SK-N-SH (cell line): ENCODE measurements around the gene TLN1. TPM values are rescaled to one million over a fixed set of nuclear protein-coding genes. Genes with fewer than 3 reads are reported as not detected.

Experiments
- CTCF ChIA-PET: fragments of 300-600, 350-600 bp; formaldehyde crosslinking; extraction: SDS; loops from one replicate; lab custom pipeline; 2021; lab: Yijun Ruan, JAX
- POLR2A ChIA-PET: fragments of 350-600 bp; sonication (Branson Sonifier 250); formaldehyde crosslinking; extraction: SDS; loops from one replicate; lab custom pipeline; 2020; ENCODE audit warnings: antibody characterized with exemption, inconsistent platforms; lab: Yijun Ruan, JAX
- DNase-seq: peaks from one replicate; pipeline ENCODE4 v3.0.0; 2012
- H2AFZ ChIP-seq: fragments of 200-600 bp; sonication (generic); 2 replicates; pipeline ENCODE4 v1.8.1; 2016; ENCODE audit warnings: antibody characterized with exemption, mild to moderate bottlenecking, low read depth
- H3F3A ChIP-seq: fragments of 200-600 bp; sonication (generic); replicated peaks from 2 replicates; pipeline ENCODE3; 2016; ENCODE audit warnings: antibody characterized with exemption, mild to moderate bottlenecking; ENCODE audit not compliant: insufficient read depth
- H3K27ac ChIP-seq, 2 experiments: fragments of 200-500 bp in 1 of 2; fragments of 200-600 bp in 1 of 2; sonication (Bioruptor generic) in 1 of 2; sonication (generic), shearing (Covaris generic) in 1 of 2; 2 replicates each; pipeline versions ENCODE4 v1.5.1 to v1.6.1; 2014 to 2016; ENCODE audit warnings: low read depth in 2 of 2, inconsistent platforms in 1 of 2, low read length in 1 of 2, mild to moderate bottlenecking in 1 of 2, mixed read lengths in 1 of 2
- H3K27me3 ChIP-seq: fragments of 200-600 bp; sonication (generic), shearing (Covaris generic); 2 replicates; pipeline ENCODE4 v1.6.1; 2016; ENCODE audit warnings: mixed run types; ENCODE audit not compliant: insufficient read depth
- H3K36me3 ChIP-seq, 2 experiments: fragments of 200-500 bp in 1 of 2; fragments of 200-600 bp in 1 of 2; sonication (Bioruptor generic) in 1 of 2; sonication (generic) in 1 of 2; replicated peaks in 1 of 2; 2 replicates each; pipeline versions ENCODE3 to v1.5.1; 2014 to 2016; ENCODE audit warnings: low read length in 1 of 2, mild to moderate bottlenecking in 1 of 2; ENCODE audit not compliant: insufficient read depth in 2 of 2, control insufficient read depth in 1 of 2
- H3K4me1 ChIP-seq, 2 experiments: fragments of 200-500 bp in 1 of 2; fragments of 200-600 bp in 1 of 2; sonication (Bioruptor generic) in 1 of 2; sonication (generic), shearing (Covaris generic) in 1 of 2; 2 replicates each; pipeline versions ENCODE4 v1.5.1 to v1.6.1; 2014 to 2016; ENCODE audit warnings: low read depth in 1 of 2, low read length in 1 of 2, mixed run types in 1 of 2; ENCODE audit not compliant: insufficient read depth in 2 of 2, control insufficient read depth in 1 of 2
- H3K4me2 ChIP-seq: fragments of 200-600 bp; sonication (generic), shearing (Covaris generic); 2 replicates; pipeline ENCODE4 v1.6.1; 2017; ENCODE audit warnings: mixed run types
- H3K4me3 ChIP-seq, 2 experiments: fragments of 200-500 bp in 1 of 2; fragments of 200-600 bp in 1 of 2; sonication (Bioruptor generic) in 1 of 2; sonication (generic), shearing (Covaris generic) in 1 of 2; 2 replicates each; pipeline versions ENCODE4 v1.5.1 to v1.8.1; 2014 to 2016; ENCODE audit warnings: low read depth in 2 of 2, inconsistent platforms in 1 of 2, low read length in 1 of 2, mild to moderate bottlenecking in 1 of 2, mixed read lengths in 1 of 2, moderate library complexity in 1 of 2
- H3K79me2 ChIP-seq: fragments of 200-600 bp; sonication (generic); 2 replicates; pipeline ENCODE4 v1.8.1; 2017; ENCODE audit warnings: mild to moderate bottlenecking; ENCODE audit not compliant: insufficient read depth
- H3K9ac ChIP-seq: fragments of 200-600 bp; sonication (generic); 2 replicates; pipeline ENCODE4 v1.6.1; 2017; ENCODE audit warnings: mixed run types
- H3K9me2 ChIP-seq: fragments of 200-600 bp; sonication (generic); 2 replicates; pipeline ENCODE4 v1.6.1; 2017; ENCODE audit warnings: mixed run types
- H3K9me3 ChIP-seq: fragments of 200-600 bp; sonication (generic); 2 replicates; pipeline ENCODE4 v1.6.1; 2017; ENCODE audit warnings: mixed run types, mild to moderate bottlenecking, moderate library complexity
- H4K20me1 ChIP-seq: fragments of 200-600 bp; sonication (generic); 2 replicates; pipeline ENCODE4 v1.6.1; 2017; ENCODE audit warnings: mild to moderate bottlenecking, mixed run types; ENCODE audit not compliant: insufficient read depth
- CHD2 ChIP-seq: fragments of 150-350 bp; IDR thresholded peaks from 2 replicates; pipeline ENCODE4 v1.6.1; 2018; ENCODE audit warnings: low read length; ENCODE audit not compliant: partially characterized antibody
- EP300 ChIP-seq, 2 experiments: IDR thresholded peaks; 2 replicates each; pipeline versions ENCODE4 v1.4.0 to v1.6.1; 2012; ENCODE audit warnings: borderline replicate concordance in 1 of 2, low read depth in 1 of 2, low read length in 1 of 2
- FOXM1 ChIP-seq: IDR thresholded peaks from 2 replicates; pipeline ENCODE4 v1.4.0; 2012; ENCODE audit warnings: low read depth, mild to moderate bottlenecking
- MXI1 ChIP-seq: IDR thresholded peaks from 2 replicates; pipeline ENCODE4 v1.6.1; 2012; ENCODE audit warnings: mild to moderate bottlenecking, low read depth, low read length, improper control_type of control experiment
- POLR2AphosphoS5 ChIP-seq: IDR thresholded peaks from 2 replicates; pipeline ENCODE4 v1.6.1; 2012; ENCODE audit warnings: low read depth, low read length
- RFX5 ChIP-seq: IDR thresholded peaks from 2 replicates; pipeline ENCODE4 v1.6.1; 2012; ENCODE audit warnings: mild to moderate bottlenecking, improper control_type of control experiment, low read length
- TCF12 ChIP-seq: IDR thresholded peaks from 2 replicates; pipeline ENCODE4 v1.4.0; 2012
- WGBS: methylation state at CpG from one replicate; pipeline ENCODE4 v1.1.6; 2017; ENCODE audit warnings: low lambda C conversion rate; 5-methylcytosine and 5-hydroxymethylcytosine counted together
- polyA plus RNA-seq, 3 experiments: library from polyadenylated mRNA; depleted of rRNA; stranded (reverse); fragments of >200 nt; gene quantifications; 2 replicates each; pipeline ENCODE4 v1.2.3, GENCODE V29; 2012
- TF ChIP-seq, protein P1 (sequence below): fragments of 150-350 bp; IDR thresholded peaks from 2 replicates; pipeline ENCODE4 v1.6.1; 2016; ENCODE audit warnings: mild to moderate bottlenecking, low read depth, low read length
- TF ChIP-seq, protein P2 (sequence below): IDR thresholded peaks from 2 replicates; pipeline ENCODE4 v1.6.1; 2012; ENCODE audit warnings: mild to moderate bottlenecking, low read depth, low read length, moderate library complexity
- TF ChIP-seq, protein P3 (sequence below): fragments of 150-350 bp; IDR thresholded peaks from 2 replicates; pipeline ENCODE4 v1.6.1; 2017; ENCODE audit warnings: antibody characterized with exemption, low read length, low read depth, borderline replicate concordance
- TF ChIP-seq, protein P4 (sequence below): IDR thresholded peaks from 2 replicates; pipeline ENCODE4 v1.4.0; 2012; ENCODE audit warnings: low read depth, borderline replicate concordance
- TF ChIP-seq, protein P5 (sequence below): IDR thresholded peaks from 2 replicates; pipeline ENCODE4; 2012

The TLN1 gene
- polyA plus RNA-seq, 1 of the 3 experiments (the other 2 are of a cell fraction): 115 TPM

DNA sequence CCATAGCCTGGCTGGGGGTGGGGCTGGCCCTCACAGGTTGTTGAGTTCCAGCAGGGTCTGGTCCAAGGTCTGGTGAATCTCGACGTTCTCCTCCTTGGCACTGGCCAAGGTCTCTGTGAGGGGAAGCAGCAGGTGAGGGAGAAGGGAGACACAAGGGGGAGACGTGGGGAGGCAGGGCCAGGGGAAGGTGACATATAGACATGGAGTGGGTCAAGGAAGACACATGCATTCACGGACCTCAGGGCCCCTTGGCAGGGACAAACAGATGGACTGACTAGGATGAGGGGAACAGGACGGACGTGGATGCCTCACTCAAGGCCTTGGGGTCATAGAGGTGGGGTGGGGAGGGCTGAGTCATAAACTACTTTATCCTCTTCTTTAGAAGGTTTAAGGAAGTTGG lies 49.9 kb downstream of the TLN1 start:
- H3K36me3 ChIP-seq: peaks cover 27 to 34% of the 10 kb centered on the region in 2 experiments
- TF ChIP-seq POLR2AphosphoS5: no peak
- no peak for TF ChIP-seq CHD2
- TF ChIP-seq, protein P1, sequence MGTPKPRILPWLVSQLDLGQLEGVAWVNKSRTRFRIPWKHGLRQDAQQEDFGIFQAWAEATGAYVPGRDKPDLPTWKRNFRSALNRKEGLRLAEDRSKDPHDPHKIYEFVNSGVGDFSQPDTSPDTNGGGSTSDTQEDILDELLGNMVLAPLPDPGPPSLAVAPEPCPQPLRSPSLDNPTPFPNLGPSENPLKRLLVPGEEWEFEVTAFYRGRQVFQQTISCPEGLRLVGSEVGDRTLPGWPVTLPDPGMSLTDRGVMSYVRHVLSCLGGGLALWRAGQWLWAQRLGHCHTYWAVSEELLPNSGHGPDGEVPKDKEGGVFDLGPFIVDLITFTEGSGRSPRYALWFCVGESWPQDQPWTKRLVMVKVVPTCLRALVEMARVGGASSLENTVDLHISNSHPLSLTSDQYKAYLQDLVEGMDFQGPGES: no peak
- TF ChIP-seq, protein P2, sequence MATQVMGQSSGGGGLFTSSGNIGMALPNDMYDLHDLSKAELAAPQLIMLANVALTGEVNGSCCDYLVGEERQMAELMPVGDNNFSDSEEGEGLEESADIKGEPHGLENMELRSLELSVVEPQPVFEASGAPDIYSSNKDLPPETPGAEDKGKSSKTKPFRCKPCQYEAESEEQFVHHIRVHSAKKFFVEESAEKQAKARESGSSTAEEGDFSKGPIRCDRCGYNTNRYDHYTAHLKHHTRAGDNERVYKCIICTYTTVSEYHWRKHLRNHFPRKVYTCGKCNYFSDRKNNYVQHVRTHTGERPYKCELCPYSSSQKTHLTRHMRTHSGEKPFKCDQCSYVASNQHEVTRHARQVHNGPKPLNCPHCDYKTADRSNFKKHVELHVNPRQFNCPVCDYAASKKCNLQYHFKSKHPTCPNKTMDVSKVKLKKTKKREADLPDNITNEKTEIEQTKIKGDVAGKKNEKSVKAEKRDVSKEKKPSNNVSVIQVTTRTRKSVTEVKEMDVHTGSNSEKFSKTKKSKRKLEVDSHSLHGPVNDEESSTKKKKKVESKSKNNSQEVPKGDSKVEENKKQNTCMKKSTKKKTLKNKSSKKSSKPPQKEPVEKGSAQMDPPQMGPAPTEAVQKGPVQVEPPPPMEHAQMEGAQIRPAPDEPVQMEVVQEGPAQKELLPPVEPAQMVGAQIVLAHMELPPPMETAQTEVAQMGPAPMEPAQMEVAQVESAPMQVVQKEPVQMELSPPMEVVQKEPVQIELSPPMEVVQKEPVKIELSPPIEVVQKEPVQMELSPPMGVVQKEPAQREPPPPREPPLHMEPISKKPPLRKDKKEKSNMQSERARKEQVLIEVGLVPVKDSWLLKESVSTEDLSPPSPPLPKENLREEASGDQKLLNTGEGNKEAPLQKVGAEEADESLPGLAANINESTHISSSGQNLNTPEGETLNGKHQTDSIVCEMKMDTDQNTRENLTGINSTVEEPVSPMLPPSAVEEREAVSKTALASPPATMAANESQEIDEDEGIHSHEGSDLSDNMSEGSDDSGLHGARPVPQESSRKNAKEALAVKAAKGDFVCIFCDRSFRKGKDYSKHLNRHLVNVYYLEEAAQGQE: no peak
- no peak for TF ChIP-seq RFX5
- TF ChIP-seq, protein P3, sequence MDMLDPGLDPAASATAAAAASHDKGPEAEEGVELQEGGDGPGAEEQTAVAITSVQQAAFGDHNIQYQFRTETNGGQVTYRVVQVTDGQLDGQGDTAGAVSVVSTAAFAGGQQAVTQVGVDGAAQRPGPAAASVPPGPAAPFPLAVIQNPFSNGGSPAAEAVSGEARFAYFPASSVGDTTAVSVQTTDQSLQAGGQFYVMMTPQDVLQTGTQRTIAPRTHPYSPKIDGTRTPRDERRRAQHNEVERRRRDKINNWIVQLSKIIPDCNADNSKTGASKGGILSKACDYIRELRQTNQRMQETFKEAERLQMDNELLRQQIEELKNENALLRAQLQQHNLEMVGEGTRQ: no peak
- TF ChIP-seq, protein P4, sequence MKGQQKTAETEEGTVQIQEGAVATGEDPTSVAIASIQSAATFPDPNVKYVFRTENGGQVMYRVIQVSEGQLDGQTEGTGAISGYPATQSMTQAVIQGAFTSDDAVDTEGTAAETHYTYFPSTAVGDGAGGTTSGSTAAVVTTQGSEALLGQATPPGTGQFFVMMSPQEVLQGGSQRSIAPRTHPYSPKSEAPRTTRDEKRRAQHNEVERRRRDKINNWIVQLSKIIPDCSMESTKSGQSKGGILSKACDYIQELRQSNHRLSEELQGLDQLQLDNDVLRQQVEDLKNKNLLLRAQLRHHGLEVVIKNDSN: no peak
- TF ChIP-seq, all 33 proteins: peak for 0
- 90% methylated on average over 6 of the region's 6 CpGs for WGBS
- peaks cover 14% of the 10 kb centered on the region; the same call in 1 of the 2 replicates for H3K79me2 ChIP-seq
- no peak overlapping the region for H3K4me2 ChIP-seq
- no peak overlapping the region for H3K27ac ChIP-seq
- peaks cover 36% of the 10 kb centered on the region for H4K20me1 ChIP-seq
- no peaks in the 10 kb centered on the region for H3K9me3 ChIP-seq
- no peak overlapping the region for H3K9ac ChIP-seq
- no peaks in the 10 kb centered on the region for H3K27me3 ChIP-seq
- no peak overlapping the region for H3K4me3 ChIP-seq
- ChIA-PET POLR2A (no interaction called here), CTCF (interaction anchor here (2.4 kb wide), 1 partner anchor 15 kb away, joined by 20 read pairs; no protein-coding TSS in a partner anchor)
- H3K4me1 ChIP-seq: peaks cover 0 to 9% of the 10 kb centered on the region in 2 experiments; a peak in 1 of 4 replicates
- DNase-seq: no peak
- peaks cover 50% of the 10 kb centered on the region for H3F3A ChIP-seq
- H3K9me2 ChIP-seq: no peaks in the 10 kb centered on the region
- H2AFZ ChIP-seq: no peak overlapping the region

DNA sequence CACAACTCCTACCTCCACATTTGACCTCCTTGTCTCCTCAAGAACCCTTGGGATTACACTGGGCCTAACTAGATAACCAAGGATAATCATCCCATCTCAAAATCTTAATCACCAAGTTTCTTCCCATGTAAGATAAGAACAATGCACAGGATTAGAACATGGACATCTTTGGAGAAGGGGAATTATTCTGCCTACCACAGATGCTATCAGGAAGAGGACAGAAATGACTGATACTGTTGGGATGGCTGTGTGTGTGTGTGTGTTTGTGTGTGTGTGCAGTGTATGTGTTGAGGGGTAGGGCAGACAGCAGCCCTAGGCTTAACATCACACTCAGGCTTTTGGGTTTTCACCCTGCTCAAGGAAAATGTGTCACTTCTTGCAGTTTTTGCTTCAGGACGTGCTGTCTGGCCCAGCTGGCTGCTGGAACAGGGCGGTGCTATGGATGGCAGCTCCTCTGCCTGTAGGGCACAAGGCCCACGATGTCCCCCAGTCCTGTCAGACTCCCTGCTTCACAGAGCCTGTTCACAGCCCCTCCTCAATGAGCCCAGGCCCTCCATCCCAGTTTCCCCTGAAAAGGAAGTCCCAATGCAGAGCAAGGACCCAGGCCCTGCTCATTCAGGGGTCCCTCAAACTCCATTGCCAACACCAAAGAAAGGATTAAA lies 50.5 kb downstream of the TLN1 start:
- peaks cover 27 to 31% of the 10 kb centered on the region in 2 experiments for H3K36me3 ChIP-seq
- peak overlapping the region in 1 of 2 experiments; percentile 28; a peak in 1 of 4 replicates for H3K27ac ChIP-seq
- ChIA-PET POLR2A (no interaction called here), CTCF (no interaction called here)
- H3K4me3 ChIP-seq: no peak overlapping the region
- H3K4me1 ChIP-seq: peaks cover 0 to 4% of the 10 kb centered on the region in 2 experiments; a peak in 1 of 4 replicates
- H3F3A ChIP-seq: peaks cover 44% of the 10 kb centered on the region
- H3K9me3 ChIP-seq: no peaks in the 10 kb centered on the region
- 71% methylated on average over 3 of the region's 3 CpGs for WGBS
- H3K4me2 ChIP-seq: no peak overlapping the region
- H3K9ac ChIP-seq: no peak overlapping the region
- no peaks in the 10 kb centered on the region for H3K9me2 ChIP-seq
- no peaks in the 10 kb centered on the region for H3K27me3 ChIP-seq
- H3K79me2 ChIP-seq: peaks cover 9% of the 10 kb centered on the region; the same call in 1 of the 2 replicates
- H2AFZ ChIP-seq: no peak overlapping the region
- DNase-seq: no peak
- peaks cover 30% of the 10 kb centered on the region for H4K20me1 ChIP-seq
- TF ChIP-seq TCF12 (no peak), FOXM1 (no peak), RFX5 (no peak), MXI1 (no peak), EP300 (IDR thresholded peaks at IDR 0.05; ENCODE audit: borderline replicate concordance in 1 of 2, low read depth in 1 of 2, low read length in 1 of 2) (no peak)
- TF ChIP-seq, protein P5, sequence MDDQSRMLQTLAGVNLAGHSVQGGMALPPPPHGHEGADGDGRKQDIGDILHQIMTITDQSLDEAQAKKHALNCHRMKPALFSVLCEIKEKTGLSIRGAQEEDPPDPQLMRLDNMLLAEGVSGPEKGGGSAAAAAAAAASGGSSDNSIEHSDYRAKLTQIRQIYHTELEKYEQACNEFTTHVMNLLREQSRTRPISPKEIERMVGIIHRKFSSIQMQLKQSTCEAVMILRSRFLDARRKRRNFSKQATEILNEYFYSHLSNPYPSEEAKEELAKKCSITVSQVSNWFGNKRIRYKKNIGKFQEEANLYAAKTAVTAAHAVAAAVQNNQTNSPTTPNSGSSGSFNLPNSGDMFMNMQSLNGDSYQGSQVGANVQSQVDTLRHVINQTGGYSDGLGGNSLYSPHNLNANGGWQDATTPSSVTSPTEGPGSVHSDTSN: no peak
- TF ChIP-seq, protein P2: no peak
